GM19193 (cell line): ENCODE data around the gene NELFA.

ENCODE experiments used
- POLR2A ChIP-seq: IDR thresholded peaks from 4 replicates; pipeline ENCODE4 v1.6.1; 2011; ENCODE audit not compliant: insufficient read depth, insufficient read length; ENCODE audit errors: extremely low read depth

The NELFA gene

GRCh38 chr4:1943928-1944327 lies 64.8 kb downstream of the NELFA start:
- no peak for TF ChIP-seq POLR2A

- no peak for TF ChIP-seq POLR2A
These were observed 68.2 kb downstream of the NELFA start for GRCh38 chr4:1940566-1940965.

- no peak for TF ChIP-seq POLR2A
These were observed 68.9 kb downstream of the NELFA start for GRCh38 chr4:1939664-1940509.

GRCh38 chr4:1938027-1938426 lies 70.7 kb downstream of the NELFA start:
- TF ChIP-seq POLR2A: no peak

- TF ChIP-seq POLR2A: no peak
These were observed 71.2 kb downstream of the NELFA start for GRCh38 chr4:1937550-1937949.

GRCh38 chr4:1933700-1934099 lies 75.1 kb downstream of the NELFA start:
- no peak for TF ChIP-seq POLR2A

- TF ChIP-seq POLR2A: no peak
These were observed 76.0 kb downstream of the NELFA start for GRCh38 chr4:1932736-1933135.
